Parathyroid adenoma (tissue), 2 donors: ENCODE results near the gene SLC28A1.

Experiments
- H2AFZ ChIP-seq: fragments of 300-600 bp; sonication (generic); one replicate; pipeline ENCODE4 v1.7.0; 2017; ENCODE audit warnings: antibody characterized with exemption, mild to moderate bottlenecking
- H3K27ac ChIP-seq: fragments of 300-600 bp; sonication (generic); one replicate; pipeline ENCODE4 v1.7.0; 2017
- H3K27me3 ChIP-seq: fragments of 300-600 bp; sonication (generic); one replicate; pipeline ENCODE4 v1.7.0; 2017; ENCODE audit warnings: low read length; ENCODE audit not compliant: control insufficient read depth, insufficient read depth
- H3K36me3 ChIP-seq: fragments of 300-600 bp; sonication (generic); one replicate; pipeline ENCODE4 v1.7.0; 2017; ENCODE audit warnings: low read length; ENCODE audit not compliant: control insufficient read depth, insufficient read depth
- H3K4me1 ChIP-seq: fragments of 300-600 bp; sonication (generic); one replicate; pipeline ENCODE4 v1.7.0; 2017; ENCODE audit warnings: control low read depth
- H3K4me2 ChIP-seq: fragments of 300-600 bp; sonication (generic); one replicate; pipeline ENCODE4 v1.7.0; 2017; ENCODE audit warnings: low read length
- H3K4me3 ChIP-seq: fragments of 300-600 bp; sonication (generic); one replicate; pipeline ENCODE4 v1.7.0; 2017; ENCODE audit warnings: low read depth, low read length
- H3K79me2 ChIP-seq: fragments of 300-600 bp; sonication (generic); one replicate; pipeline ENCODE4 v1.7.0; 2017; ENCODE audit warnings: control low read depth
- H3K9ac ChIP-seq: fragments of 300-600 bp; sonication (generic); one replicate; pipeline ENCODE4 v1.7.0; 2017; ENCODE audit warnings: mild to moderate bottlenecking
- H3K9me3 ChIP-seq: fragments of 300-600 bp; sonication (generic); one replicate; pipeline ENCODE4 v1.7.0; 2017; ENCODE audit warnings: low read length; ENCODE audit not compliant: control insufficient read depth
- CTCF ChIP-seq: fragments of 300-600 bp; sonication (generic); IDR thresholded peaks from one replicate; pipeline ENCODE4 v1.7.0; 2017; ENCODE audit warnings: antibody characterized with exemption, mild to moderate bottlenecking
- donor health status: primary hyperparathyroidism.

SLC28A1 gene

GRCh38 chr15:84855765-84856164 is 28.7 kb upstream of the SLC28A1 start:
- Histone ChIP-seq H3K36me3 (no peaks in the 10 kb centered on the region), H2AFZ (no peak overlapping the region), H3K27ac (no peak overlapping the region), H3K9me3 (no peaks in the 10 kb centered on the region), H3K4me1 (peaks cover 3% of the 10 kb centered on the region), H3K79me2 (no peaks in the 10 kb centered on the region), H3K9ac (no peak overlapping the region), H3K27me3 (no peaks in the 10 kb centered on the region), H3K4me3 (no peak overlapping the region), H3K4me2 (no peak overlapping the region)
- no peak for TF ChIP-seq CTCF

DNA sequence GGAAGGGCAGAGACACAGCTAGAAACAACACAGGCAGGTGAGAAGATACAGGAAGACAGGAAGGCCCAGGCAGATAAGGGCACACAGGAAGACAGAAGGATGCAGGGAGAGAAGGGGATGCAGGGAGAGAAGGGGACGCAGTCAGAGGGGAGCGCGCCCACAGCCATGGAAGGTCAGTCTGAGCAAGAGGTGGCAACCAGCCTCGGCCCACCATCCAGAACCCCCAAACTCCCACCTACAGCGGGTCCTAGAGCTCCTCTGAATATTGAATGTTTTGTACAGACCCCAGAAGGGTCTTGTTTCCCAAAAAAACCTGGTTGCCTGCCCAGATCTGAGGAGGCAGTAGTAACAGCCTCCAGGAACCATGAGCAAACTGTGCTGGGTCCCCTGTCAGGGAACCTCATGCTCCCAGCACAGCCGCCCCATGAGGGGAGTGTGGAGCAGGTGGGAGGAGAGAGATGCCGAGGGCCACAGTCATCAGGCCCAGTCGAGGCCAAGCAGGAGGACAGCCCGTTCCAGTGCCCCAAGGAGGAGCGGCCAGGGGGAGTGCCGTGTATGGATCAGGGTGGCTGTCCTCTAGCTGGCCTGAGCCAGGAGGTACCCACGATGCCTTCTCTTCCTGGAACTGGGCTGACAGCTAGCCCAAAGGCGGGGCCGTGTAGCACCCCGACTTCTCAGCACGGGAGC is 27.6 kb upstream of the SLC28A1 start:
- Histone ChIP-seq H3K4me2 (no peak overlapping the region), H3K4me1 (peaks cover 3% of the 10 kb centered on the region), H3K27me3 (no peaks in the 10 kb centered on the region), H3K79me2 (no peaks in the 10 kb centered on the region), H3K9ac (no peak overlapping the region), H3K36me3 (no peaks in the 10 kb centered on the region), H2AFZ (no peak overlapping the region), H3K9me3 (no peaks in the 10 kb centered on the region), H3K4me3 (no peak overlapping the region), H3K27ac (no peak overlapping the region)
- no peak for TF ChIP-seq CTCF

- no peaks in the 10 kb centered on the region for H3K27me3 ChIP-seq
- H3K36me3 ChIP-seq = no peaks in the 10 kb centered on the region
- no peak overlapping the region for H3K9ac ChIP-seq
- H3K9me3 ChIP-seq = no peaks in the 10 kb centered on the region
- H3K79me2 ChIP-seq = no peaks in the 10 kb centered on the region
- H2AFZ ChIP-seq = no peak overlapping the region
- no peak overlapping the region for H3K4me3 ChIP-seq
- H3K4me2 ChIP-seq = no peak overlapping the region
- H3K27ac ChIP-seq = no peak overlapping the region
- TF ChIP-seq CTCF = no peak
- H3K4me1 ChIP-seq = peaks cover 3% of the 10 kb centered on the region
Observed at GRCh38 chr15:84857418-84858004, 27.0 kb upstream of the SLC28A1 start.

- no peak for TF ChIP-seq CTCF
- no peak overlapping the region for H3K9ac ChIP-seq
- no peaks in the 10 kb centered on the region for H3K27me3 ChIP-seq
- no peak overlapping the region for H3K4me3 ChIP-seq
- H3K4me2 ChIP-seq = no peak overlapping the region
- H3K9me3 ChIP-seq = no peaks in the 10 kb centered on the region
- H3K4me1 ChIP-seq = peaks cover 3% of the 10 kb centered on the region
- H3K79me2 ChIP-seq = no peaks in the 10 kb centered on the region
- no peak overlapping the region for H2AFZ ChIP-seq
- H3K27ac ChIP-seq = no peak overlapping the region
- no peaks in the 10 kb centered on the region for H3K36me3 ChIP-seq
Observed at GRCh38 chr15:84858231-84858630, 26.2 kb upstream of the SLC28A1 start.

DNA sequence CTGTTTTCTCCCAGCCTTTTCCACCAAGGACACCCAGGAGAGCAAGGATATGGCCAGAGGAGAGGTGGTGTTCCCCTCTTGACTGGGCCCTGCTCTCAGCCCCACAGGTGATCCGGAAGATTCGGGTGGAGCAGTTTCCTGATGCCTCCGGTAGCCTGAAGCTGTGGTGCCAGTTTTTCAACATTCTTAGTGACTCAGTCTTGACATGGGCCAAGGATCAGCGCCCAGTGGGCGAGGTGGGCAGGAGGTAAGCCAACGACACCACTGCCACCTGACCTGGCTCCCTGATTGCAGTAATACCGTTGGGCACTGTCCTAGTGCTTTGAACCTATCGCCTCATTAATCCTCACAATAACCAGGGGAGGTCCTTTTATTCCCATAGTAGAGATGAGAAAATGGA is 25.3 kb upstream of the SLC28A1 start:
- Histone ChIP-seq H3K27me3 (no peaks in the 10 kb centered on the region), H3K9ac (no peak overlapping the region), H3K36me3 (no peaks in the 10 kb centered on the region), H2AFZ (no peak overlapping the region), H3K79me2 (no peaks in the 10 kb centered on the region), H3K9me3 (no peaks in the 10 kb centered on the region), H3K4me3 (no peak overlapping the region), H3K4me1 (peaks cover 3% of the 10 kb centered on the region), H3K27ac (no peak overlapping the region), H3K4me2 (no peak overlapping the region)
- no peak for TF ChIP-seq CTCF
